Neural progenitor cell (in vitro differentiated cells): Measurements from ENCODE around the gene KRT7. TPM values are rescaled to one million over a fixed set of nuclear protein-coding genes. Genes with fewer than 3 reads are reported as not detected.

Experiments used
- DNase-seq: peaks from one replicate; pipeline ENCODE4 v3.0.0-alpha.2; 2016; ENCODE audit warnings: low spot score
- H2AFZ ChIP-seq: fragments of 200-600 bp; sonication (generic); replicated peaks from 2 replicates; pipeline ENCODE4 v1.6.1; 2016; ENCODE audit warnings: antibody characterized with exemption
- H3F3A ChIP-seq: fragments of 200-600 bp; sonication (generic); 2 replicates; pipeline ENCODE4 v1.6.1; 2016; ENCODE audit warnings: antibody characterized with exemption, low read depth
- H3K27ac ChIP-seq: fragments of 200-600 bp; sonication (generic); 2 replicates; pipeline ENCODE4 v1.5.1; 2016; ENCODE audit warnings: mild to moderate bottlenecking
- H3K27me3 ChIP-seq: fragments of 200-600 bp; sonication (generic); 2 replicates; pipeline ENCODE4 v1.6.1; 2016; ENCODE audit warnings: mild to moderate bottlenecking, moderate library complexity
- H3K36me3 ChIP-seq: fragments of 200-600 bp; sonication (generic); 2 replicates; pipeline ENCODE4 v1.5.1; 2016
- H3K4me1 ChIP-seq: fragments of 200-600 bp; sonication (generic); 2 replicates; pipeline ENCODE4 v1.6.1; 2016; ENCODE audit warnings: mixed run types
- H3K4me2 ChIP-seq: fragments of 200-600 bp; sonication (generic); 2 replicates; pipeline ENCODE4 v1.6.1; 2016
- H3K4me3 ChIP-seq: fragments of 200-600 bp; sonication (generic); 2 replicates; pipeline ENCODE4 v1.5.1; 2016
- H3K79me2 ChIP-seq: fragments of 200-600 bp; sonication (generic); 2 replicates; pipeline ENCODE4 v1.6.1; 2016; ENCODE audit warnings: low read depth
- H3K9ac ChIP-seq: fragments of 200-600 bp; sonication (generic); 2 replicates; pipeline ENCODE4 v1.6.1; 2016
- H3K9me3 ChIP-seq: fragments of 200-600 bp; sonication (generic); 2 replicates; pipeline ENCODE4 v1.5.1; 2016; ENCODE audit warnings: low read depth
- H4K20me1 ChIP-seq: fragments of 200-600 bp; sonication (generic); 2 replicates; pipeline ENCODE4 v1.6.1; 2016; ENCODE audit warnings: low read depth
- H3K27ac Mint-ChIP-seq: 3 replicates; pipeline ENCODE4 v1.8.0; 2021; ENCODE audit warnings: mixed read lengths
- H3K27me3 Mint-ChIP-seq: 2 replicates; pipeline ENCODE4 v1.8.0; 2022; ENCODE audit warnings: low read depth, mild to moderate bottlenecking, inconsistent platforms, moderate library complexity, mixed read lengths; ENCODE audit not compliant: insufficient read depth
- H3K36me3 Mint-ChIP-seq: 3 replicates; pipeline ENCODE4 v1.8.0; 2021; ENCODE audit warnings: mixed read lengths
- H3K4me1 Mint-ChIP-seq: 3 replicates; pipeline ENCODE4 v1.8.0; 2021; ENCODE audit warnings: mixed read lengths
- H3K4me3 Mint-ChIP-seq: 3 replicates; pipeline ENCODE4 v1.8.0; 2021; ENCODE audit warnings: mild to moderate bottlenecking, moderate library complexity, mixed read lengths
- H3K9me3 Mint-ChIP-seq: 3 replicates; pipeline ENCODE4 v1.8.0; 2020; ENCODE audit warnings: mixed read lengths
- CTCF ChIP-seq: fragments of 200-600 bp; sonication (generic); IDR thresholded peaks from 2 replicates; pipeline ENCODE4 v1.5.1; 2017; ENCODE audit warnings: antibody characterized with exemption, mild to moderate bottlenecking
- EZH2 ChIP-seq: fragments of 200-600 bp; sonication (generic); IDR thresholded peaks from 2 replicates; pipeline ENCODE4 v1.6.1; 2017; ENCODE audit warnings: antibody characterized with exemption, mild to moderate bottlenecking, moderate library complexity
- EZH2phosphoT487 ChIP-seq: fragments of 200-600 bp; sonication (generic); IDR thresholded peaks from 2 replicates; pipeline ENCODE4 v1.6.1; 2017; ENCODE audit warnings: antibody characterized with exemption
- total RNA-seq: library from RNA; depleted of rRNA; stranded (reverse); fragments of >200 nt; gene quantifications from 2 replicates; pipeline ENCODE4 v1.2.3, GENCODE V29; 2015; ENCODE audit warnings: low replicate concordance

Gene KRT7
- total RNA-seq, 1 donor from 2014 or later, result not detected

- no peak for DNase-seq
- Mint-ChIP-seq H3K4me1 (peaks cover 49% of the 10 kb centered on the region), H3K27me3 (peaks cover 14% of the 10 kb centered on the region), H3K9me3 (no peaks in the 10 kb centered on the region), H3K36me3 (no peaks in the 10 kb centered on the region), H3K27ac (peak overlapping the region; percentile 79), H3K4me3 (no peak overlapping the region)
- H3F3A ChIP-seq, result no peaks in the 10 kb centered on the region
- no peak overlapping the region for H3K4me2 ChIP-seq
- TF ChIP-seq EZH2phosphoT487, result no peak
- no peak for TF ChIP-seq CTCF
- TF ChIP-seq EZH2, result no peak
- no peaks in the 10 kb centered on the region for H4K20me1 ChIP-seq
- no peaks in the 10 kb centered on the region for H3K36me3 ChIP-seq
- H2AFZ ChIP-seq, result no peak overlapping the region
- H3K27me3 ChIP-seq, result peaks cover 28% of the 10 kb centered on the region
- no peaks in the 10 kb centered on the region for H3K79me2 ChIP-seq
- no peak overlapping the region for H3K27ac ChIP-seq
- no peak overlapping the region for H3K4me3 ChIP-seq
- H3K9me3 ChIP-seq, result no peaks in the 10 kb centered on the region
- no peak overlapping the region for H3K9ac ChIP-seq
- peaks cover 6% of the 10 kb centered on the region for H3K4me1 ChIP-seq
These were observed 13.0 kb downstream of the KRT7 start for GRCh38 chr12:52245962-52246569.

GRCh38 chr12:52246720-52247621, 13.9 kb downstream of the KRT7 start:
- Mint-ChIP-seq H3K4me3 (no peak overlapping the region), H3K27me3 (peaks cover 13% of the 10 kb centered on the region), H3K36me3 (no peaks in the 10 kb centered on the region), H3K9me3 (no peaks in the 10 kb centered on the region), H3K27ac (peak overlapping the region; percentile 86), H3K4me1 (peaks cover 56% of the 10 kb centered on the region)
- no peaks in the 10 kb centered on the region for H4K20me1 ChIP-seq
- H3K4me1 ChIP-seq, result peaks cover 6% of the 10 kb centered on the region
- H3K9me3 ChIP-seq, result no peaks in the 10 kb centered on the region
- H3K79me2 ChIP-seq, result no peaks in the 10 kb centered on the region
- H3F3A ChIP-seq, result no peaks in the 10 kb centered on the region
- H3K36me3 ChIP-seq, result no peaks in the 10 kb centered on the region
- no peak overlapping the region for H3K27ac ChIP-seq
- H3K9ac ChIP-seq, result no peak overlapping the region
- H3K4me2 ChIP-seq, result no peak overlapping the region
- no peak overlapping the region for H3K4me3 ChIP-seq
- peaks cover 37% of the 10 kb centered on the region for H3K27me3 ChIP-seq
- no peak for DNase-seq
- no peak for TF ChIP-seq CTCF
- no peak for TF ChIP-seq EZH2
- TF ChIP-seq EZH2phosphoT487, result no peak
- no peak overlapping the region for H2AFZ ChIP-seq

- Mint-ChIP-seq H3K9me3 (no peaks in the 10 kb centered on the region), H3K36me3 (no peaks in the 10 kb centered on the region), H3K4me3 (no peak overlapping the region), H3K27ac (peak overlapping the region; percentile 86), H3K27me3 (peaks cover 11% of the 10 kb centered on the region), H3K4me1 (peaks cover 65% of the 10 kb centered on the region)
- Histone ChIP-seq H3K36me3 (no peaks in the 10 kb centered on the region), H2AFZ (no peak overlapping the region), H3F3A (no peaks in the 10 kb centered on the region), H3K4me1 (peaks cover 6% of the 10 kb centered on the region), H3K9me3 (no peaks in the 10 kb centered on the region), H4K20me1 (no peaks in the 10 kb centered on the region), H3K4me3 (no peak overlapping the region), H3K27ac (no peak overlapping the region), H3K79me2 (no peaks in the 10 kb centered on the region), H3K9ac (no peak overlapping the region), H3K27me3 (peaks cover 42% of the 10 kb centered on the region), H3K4me2 (no peak overlapping the region)
- TF ChIP-seq EZH2phosphoT487, result no peak
- no peak for TF ChIP-seq CTCF
- no peak for TF ChIP-seq EZH2
- DNase-seq, result no peak
These were observed 14.8 kb downstream of the KRT7 start for GRCh38 chr12:52247622-52248540.
